CMK (cell line): Measurements from ENCODE around the gene NOSIP.
"Not testable (repeated sequence)": the region's sequence is repeated elsewhere in the genome, so short reads cannot be mapped to it uniquely, and the experiment has no call there.

Source experiments
- DNase-seq: peaks from one replicate; pipeline ENCODE4 v3.0.0-alpha.2; 2010; ENCODE audit warnings: low read depth

The NOSIP gene

GRCh38 chr19:49580264-49581006, at the start of gene NOSIP:
NOSIP (minus strand) TSS chr19:49580556; CDS start chr19:49560691, 19,865 bp downstream.
- DNase-seq: peak; percentile 98

GRCh38 chr19:49629659-49630058, 49.3 kb upstream of the NOSIP start:
- DNase-seq: no peak

- no peak for DNase-seq
Observed at GRCh38 chr19:49626226-49626625, 45.9 kb upstream of the NOSIP start.

GRCh38 chr19:49624967-49625910, 44.9 kb upstream of the NOSIP start:
- DNase-seq: no peak

- DNase-seq: not testable (repeated sequence)
Observed at GRCh38 chr19:49617860-49618259, 37.5 kb upstream of the NOSIP start.

GRCh38 chr19:49616945-49617344, 36.6 kb upstream of the NOSIP start:
- DNase-seq: no peak

GRCh38 chr19:49616532-49616931, 36.2 kb upstream of the NOSIP start:
- DNase-seq: no peak

GRCh38 chr19:49615861-49616260, 35.5 kb upstream of the NOSIP start:
- no peak for DNase-seq

GRCh38 chr19:49614096-49614833, 33.9 kb upstream of the NOSIP start:
- DNase-seq: no peak

- no peak for DNase-seq
Observed at GRCh38 chr19:49613374-49613773, 33.0 kb upstream of the NOSIP start.

GRCh38 chr19:49609499-49610092, 29.2 kb upstream of the NOSIP start:
- no peak for DNase-seq

GRCh38 chr19:49605605-49606004, 25.2 kb upstream of the NOSIP start:
- no peak for DNase-seq

- DNase-seq: no peak
Observed at GRCh38 chr19:49602806-49603205, 22.4 kb upstream of the NOSIP start.

- DNase-seq: no peak
Observed at GRCh38 chr19:49601482-49602038, 21.2 kb upstream of the NOSIP start.

- no peak for DNase-seq
Observed at GRCh38 chr19:49599378-49600295, 19.3 kb upstream of the NOSIP start.

GRCh38 chr19:49597703-49597974, 17.3 kb upstream of the NOSIP start:
- no peak for DNase-seq

GRCh38 chr19:49596954-49597702, 16.8 kb upstream of the NOSIP start:
- no peak for DNase-seq

- DNase-seq: no peak
Observed at GRCh38 chr19:49596407-49596806, 16.1 kb upstream of the NOSIP start.

- DNase-seq: no peak
Observed at GRCh38 chr19:49595819-49596404, 15.6 kb upstream of the NOSIP start.
